HG02884 (cell line): ENCODE measurements around the gene IDH3B.
"Not testable (repeated sequence)": the region's sequence is repeated elsewhere in the genome, so short reads cannot be mapped to it uniquely, and the experiment has no call there.

Source experiments
- ATAC-seq: cut with Tn5 transposase; IDR thresholded peaks from one replicate; pipeline ENCODE4 v1.9.1; 2021; ENCODE audit warnings: mild to moderate bottlenecking, moderate library complexity; ENCODE audit not compliant: unreplicated experiment

Gene IDH3B

DNA sequence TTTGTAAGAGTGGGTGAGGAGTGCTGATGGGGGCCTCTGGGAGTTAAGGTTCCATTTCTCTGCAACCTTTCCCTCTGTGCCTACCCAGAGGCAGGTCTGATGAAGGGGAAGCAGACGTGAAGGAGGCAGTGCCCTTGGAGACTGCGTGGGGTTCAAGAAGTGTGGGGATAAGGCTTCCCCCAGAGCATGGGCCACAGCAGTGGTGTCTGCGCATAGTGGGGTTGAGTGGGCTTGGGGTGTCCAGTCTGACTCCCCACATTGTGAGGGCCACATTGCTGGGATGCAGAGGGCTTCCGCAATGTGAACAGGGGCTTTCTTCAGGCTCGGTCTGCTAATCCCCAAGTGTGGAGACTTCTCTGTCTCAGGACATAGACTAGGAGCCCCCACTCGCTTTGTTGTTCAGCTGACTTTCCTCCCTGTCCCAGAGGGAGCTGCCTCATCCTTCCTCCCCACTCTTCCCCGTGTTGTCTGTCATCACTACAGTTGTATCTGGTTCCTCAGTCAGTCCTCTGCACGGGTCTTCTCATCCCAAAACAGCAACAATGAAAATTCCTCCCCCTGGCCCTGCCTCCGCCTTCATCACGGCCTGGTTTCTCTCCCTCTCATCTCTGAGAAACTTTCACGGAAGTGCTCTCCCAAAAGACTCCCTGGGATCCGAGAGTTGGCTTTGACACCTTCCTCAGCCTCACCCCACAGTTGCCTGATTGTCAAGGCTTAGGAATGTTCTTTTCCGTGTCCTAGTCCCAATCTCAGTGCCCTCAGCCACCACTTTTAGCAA, 31.4 kb upstream of the IDH3B start:
- ATAC-seq, result no peak

DNA sequence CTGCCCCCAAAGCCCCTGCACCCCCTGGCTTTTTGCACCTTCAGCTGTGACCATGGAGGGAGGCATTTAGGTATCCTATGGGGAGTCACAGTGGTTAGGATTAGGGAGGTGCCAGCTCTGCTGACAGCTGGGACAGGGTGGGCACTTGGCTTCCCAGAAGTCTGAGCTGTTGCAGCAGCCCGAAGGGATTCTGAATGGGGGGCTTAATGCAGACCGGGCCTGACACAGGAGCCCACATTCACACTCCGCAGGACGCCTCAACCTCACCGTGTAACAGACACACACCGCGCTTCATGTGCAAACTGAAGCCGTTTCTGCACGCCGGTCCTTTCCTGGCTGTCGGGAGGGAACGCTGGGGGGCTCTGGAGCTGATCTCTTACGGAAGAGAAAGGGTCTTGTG, 30.5 kb upstream of the IDH3B start:
- no peak for ATAC-seq

DNA sequence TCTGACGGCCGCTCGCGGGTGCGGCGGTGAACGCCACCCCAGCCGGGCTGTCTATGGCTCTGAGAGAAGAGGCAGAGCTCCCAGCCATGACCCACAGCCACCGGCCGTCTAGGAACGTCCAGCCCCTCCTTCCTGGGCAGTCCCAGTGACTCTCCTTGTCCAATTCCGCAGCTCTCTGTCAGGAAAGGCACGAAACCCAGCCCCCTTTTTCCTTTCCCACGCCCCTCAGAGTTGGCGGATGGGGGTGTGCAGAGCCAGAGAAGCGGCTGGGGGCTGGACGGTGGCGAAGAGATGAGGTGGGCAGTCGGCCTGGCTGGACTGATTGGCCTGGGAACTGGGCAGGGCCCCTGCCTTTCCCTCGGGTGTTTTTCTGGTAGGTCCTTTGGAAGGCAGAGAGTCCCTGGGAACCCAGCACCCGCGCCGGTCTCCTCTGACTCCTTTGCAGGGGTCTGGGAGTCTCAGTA, 30.0 kb upstream of the IDH3B start:
- ATAC-seq, result no peak

DNA sequence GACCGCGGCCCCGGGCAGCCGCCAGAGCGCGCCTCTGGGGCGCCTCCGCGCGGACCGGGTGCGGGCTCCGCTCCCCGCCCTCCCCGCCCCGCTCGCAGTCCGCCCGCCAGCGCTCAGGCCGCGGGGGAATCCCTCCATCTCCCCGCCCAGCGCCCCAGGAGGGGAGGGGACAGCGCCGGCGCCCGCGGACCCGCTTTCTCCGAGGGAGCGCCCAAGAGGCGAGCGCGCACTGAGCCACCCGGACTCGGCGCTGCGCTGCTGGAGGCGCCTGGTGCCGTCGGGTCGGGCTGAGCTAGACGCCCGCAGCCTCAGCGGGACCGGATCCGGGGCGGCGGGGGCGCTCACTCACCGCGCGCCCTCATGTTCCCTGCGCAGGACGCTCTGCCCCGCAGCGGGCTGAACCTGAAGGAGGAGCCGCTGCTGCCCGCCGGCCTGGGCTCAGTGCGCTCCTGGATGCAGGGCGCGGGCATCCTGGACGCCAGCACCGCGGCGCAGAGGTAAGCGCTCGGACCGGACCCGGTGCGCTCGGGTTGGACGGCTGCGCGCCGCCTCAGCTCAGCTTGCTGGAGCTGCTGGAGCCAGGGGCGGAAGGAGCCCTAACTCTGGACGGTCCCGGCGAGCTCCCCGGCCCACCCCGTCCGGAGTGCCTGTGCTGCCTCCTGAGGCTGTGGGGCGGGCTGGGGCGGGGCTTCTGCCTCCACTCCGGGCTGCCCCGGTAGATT, 29.4 kb upstream of the IDH3B start:
- no peak for ATAC-seq

DNA sequence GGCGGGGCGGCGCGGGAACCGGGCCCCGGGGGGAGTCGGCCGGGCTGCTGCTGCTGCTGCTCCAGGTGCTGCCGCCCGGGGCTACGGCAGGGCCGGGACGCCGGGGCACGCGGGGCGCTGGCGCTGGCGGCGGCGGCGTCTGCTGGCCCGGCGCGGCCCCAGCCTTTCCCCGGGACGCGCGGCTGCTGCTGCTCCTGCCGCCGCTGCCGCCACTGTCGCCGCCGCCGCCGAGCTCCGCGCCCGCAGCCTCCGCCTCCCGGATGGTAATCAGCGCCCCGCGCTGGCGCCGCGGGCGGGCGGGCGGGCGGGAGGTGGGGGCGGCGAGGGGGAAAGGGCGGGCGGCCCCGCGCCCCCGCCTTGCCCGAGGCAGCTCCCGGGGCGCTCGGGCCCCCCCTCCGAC, 28.9 kb upstream of the IDH3B start:
- ATAC-seq, result no peak

DNA sequence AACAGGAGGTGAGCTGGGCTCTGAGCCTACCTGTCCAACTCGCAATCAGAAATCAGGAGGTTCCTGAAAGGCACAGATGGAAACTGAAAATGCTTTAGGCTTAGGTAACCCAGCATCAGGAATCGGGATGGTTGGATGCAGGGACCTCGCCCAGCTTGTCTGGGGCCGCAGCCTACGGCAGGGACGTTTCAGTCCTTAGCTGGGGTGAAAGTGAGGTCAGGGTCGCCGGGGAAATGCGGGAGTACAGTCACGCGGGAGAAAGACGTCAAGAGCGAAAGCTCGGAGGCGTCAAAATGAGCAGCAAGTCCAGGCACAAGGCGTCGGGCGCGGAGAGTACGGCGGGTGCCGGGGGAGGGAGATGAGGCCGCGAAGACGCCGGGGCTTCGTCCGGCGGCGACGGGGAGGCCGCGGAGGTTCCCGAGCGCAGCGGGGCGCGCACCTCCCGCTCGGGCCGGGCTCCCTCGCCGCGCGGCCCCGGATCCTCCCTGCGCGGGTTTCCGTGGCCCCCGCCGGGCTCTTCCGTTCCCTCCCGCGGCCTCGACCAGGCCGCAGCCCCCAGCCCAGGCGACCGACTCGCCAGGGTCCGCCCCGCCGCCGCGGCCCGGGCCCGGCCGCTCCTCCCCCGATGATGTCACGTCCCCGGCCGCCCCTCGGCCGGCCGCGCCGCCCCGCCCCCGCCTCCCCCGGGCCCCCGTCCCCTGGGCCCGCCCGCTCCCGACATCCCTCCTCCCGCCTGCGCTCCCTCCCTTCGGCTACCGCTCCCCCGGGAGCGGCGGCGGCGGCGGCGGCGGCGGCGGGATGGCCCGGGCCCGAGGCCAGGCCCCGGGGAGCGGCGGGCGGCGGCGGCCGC, 28.2 kb upstream of the IDH3B start, which contains the start of gene EBF4:
Gene EBF4, plus strand, starts transcription at position 745 of the 850 bp plus-strand sequence. CDS start 866 bp downstream, outside the sequence.
- ATAC-seq, result no peak

DNA sequence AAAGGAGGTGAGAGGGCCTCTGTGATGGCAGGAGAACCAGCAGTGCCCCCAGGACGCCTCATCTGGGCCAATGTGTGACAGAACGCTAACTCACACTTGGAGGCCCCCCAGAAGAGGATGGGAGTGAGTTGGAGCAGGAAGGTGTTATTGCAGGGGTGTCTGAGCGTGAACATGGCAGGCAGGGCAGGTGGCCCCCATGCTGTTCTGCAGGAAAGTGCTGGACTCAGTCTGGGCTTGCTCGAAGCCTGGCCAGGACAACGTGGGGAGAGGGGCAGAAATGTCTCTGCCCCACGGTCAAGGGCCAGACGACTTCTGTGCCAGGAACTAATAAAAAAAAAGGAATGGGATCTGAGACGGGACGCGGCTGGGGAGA, 27.6 kb upstream of the IDH3B start:
- ATAC-seq, result no peak

DNA sequence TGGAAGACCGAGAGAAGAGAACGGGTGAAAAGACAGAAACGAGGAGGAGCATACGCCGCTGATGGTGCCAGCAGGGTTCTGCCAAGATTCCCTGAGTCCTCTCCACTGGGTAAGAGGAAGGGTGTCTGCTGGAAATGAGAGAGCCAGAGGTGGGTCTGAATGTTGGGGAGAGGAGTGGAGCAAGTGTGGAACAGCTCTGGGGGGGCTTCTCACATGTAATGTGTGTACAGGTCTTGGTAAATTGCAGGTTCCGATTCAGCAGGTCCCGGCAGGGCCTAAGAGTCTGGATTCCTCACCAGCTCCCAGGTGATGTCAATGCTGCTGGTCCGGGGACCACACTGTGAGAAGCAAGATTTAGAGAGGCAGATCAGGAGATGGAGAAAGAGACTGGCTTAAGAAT, 27.1 kb upstream of the IDH3B start:
- no peak for ATAC-seq

DNA sequence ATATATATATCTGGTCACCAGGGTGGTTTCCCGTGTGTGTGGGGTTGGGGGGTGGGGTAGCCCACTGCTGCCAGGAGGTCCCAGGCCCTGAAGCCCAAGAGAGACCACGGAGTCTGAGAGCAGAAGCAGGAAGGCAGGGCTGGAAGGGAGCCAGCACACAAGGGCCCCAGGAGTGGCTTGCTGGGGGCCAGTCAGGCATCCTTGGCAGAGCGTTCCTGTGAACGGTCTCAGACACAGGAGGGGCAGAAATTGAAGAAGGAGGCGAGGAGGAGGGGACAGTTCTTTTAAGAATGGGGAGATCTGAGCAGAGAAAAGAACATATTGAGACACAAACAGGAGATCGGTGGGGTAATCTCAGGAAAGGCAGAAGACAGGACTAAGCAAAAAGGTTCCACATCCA, 26.7 kb upstream of the IDH3B start:
- no peak for ATAC-seq

DNA sequence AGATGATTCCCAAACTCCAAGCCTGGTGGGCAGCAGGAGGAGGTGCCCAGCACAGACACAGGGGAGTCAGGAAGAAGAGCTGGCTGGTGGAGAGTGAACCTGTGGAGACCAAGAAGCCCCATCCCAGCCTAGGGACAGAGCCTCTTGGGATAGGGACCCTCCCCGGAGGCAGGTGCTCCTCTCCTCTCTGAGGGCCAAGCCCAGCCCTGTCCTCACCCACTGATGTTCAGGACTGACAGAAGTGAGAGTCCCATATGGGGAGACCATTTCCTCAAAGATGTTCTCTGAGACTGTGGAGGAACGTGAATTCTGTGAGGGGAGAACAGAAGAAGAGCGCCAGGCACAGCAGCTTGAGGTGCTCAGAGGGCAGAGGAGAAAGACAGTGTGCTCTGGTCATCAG, 26.2 kb upstream of the IDH3B start:
- ATAC-seq, result no peak

DNA sequence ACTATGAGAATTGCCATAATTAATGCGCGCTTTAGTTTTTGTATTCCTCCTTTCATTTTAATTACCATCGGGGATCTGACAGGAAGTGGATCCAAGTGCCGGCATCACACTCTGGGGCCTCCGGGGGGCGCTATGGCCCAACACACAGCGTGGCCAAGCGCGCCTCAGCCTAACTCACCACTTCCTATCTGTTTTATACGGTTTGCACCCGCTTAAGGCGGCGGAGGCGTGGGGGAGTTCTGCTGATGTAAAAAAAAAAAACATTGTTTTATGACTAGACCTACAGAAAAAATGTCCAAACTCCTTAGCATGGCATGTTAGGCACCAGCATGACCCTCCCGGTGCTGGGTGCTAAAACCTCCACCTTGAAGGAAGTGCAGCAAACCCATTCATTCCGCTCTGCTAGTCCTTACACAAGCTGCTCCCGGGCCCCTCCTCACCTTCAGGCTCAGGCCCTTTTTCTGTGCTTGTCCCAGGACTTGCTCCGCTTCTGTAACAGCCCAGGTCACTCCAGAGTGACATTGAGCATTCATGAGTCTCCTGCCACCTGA, 24.1 kb upstream of the IDH3B start:
- no peak for ATAC-seq

DNA sequence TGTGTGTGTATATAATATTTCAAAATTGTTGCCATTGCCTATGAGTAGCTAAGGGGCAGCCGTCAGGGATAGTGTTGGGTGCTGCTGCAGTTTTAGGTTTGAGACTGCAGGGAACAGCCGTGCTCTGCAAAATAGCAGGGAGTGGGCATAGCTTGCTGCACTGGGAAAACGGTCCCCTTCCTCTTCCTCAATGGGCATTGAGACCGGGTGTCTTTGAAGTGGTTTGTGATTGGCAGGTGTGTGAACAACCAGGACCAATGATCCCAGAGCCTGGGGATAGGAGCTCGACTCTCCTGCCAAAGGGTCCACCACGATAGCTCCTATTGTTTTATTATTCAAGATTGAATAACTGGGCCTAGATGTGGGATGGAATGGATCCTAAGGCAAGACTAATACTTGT, 23.5 kb upstream of the IDH3B start:
- no peak for ATAC-seq

DNA sequence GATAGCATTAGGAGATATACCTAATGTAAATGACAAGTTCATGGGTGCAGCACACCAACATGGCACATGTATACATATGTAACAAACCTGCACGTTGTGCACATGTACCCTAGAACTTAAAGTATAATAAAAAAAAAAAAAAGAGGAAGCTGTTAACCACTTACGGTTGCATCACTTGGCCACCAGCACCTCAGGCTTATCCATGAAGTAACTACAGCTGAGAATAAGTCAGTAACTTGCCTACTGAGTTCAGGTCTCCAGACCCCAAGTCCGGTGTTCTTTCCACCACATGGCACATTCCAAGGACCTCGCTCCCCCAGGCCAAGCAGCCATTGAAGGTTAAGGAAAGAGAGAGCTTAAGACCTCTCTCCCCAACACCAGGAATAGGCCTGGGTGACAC, 20.8 kb upstream of the IDH3B start:
- not testable (repeated sequence) for ATAC-seq

DNA sequence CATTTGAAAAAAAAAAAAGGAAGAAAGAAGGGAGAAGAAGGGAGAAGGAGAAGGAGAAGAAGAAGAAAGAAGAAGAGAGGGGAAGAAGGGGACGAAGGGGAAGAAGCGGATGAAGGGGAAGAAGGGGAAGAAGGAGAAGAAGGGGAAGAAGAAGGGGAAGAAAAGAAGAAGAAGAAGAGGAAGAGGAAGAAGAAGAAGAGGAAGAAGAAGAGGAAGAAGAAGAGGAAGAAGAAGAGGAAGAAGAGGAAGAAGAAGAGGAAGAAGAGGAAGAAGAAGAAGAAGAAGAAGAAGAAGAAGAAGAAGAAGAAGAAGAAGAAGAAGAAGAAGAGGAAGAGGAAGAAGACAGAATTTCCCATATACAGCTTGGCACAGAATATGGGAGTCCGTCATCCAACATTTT, 18.0 kb upstream of the IDH3B start:
- not testable (repeated sequence) for ATAC-seq

DNA sequence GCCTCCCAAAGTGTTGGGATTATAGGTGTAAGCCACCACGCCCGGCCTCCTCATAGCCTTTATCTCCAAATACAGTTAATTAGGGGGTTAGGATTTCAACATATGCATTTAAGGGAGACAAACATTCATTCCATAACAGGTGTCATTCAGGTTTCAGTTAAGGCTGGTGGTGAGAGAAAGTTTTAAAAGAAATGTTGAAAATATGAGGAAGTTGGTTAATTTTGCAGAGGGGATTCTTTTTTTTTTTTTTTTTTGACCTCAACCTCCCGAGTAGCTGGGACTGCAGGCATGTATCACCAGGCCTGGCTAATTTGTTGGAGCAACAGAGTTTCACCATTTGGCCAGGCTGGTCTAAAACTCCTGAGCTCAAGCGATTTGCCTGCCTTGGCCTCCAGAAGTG, 16.0 kb upstream of the IDH3B start:
- no peak for ATAC-seq

DNA sequence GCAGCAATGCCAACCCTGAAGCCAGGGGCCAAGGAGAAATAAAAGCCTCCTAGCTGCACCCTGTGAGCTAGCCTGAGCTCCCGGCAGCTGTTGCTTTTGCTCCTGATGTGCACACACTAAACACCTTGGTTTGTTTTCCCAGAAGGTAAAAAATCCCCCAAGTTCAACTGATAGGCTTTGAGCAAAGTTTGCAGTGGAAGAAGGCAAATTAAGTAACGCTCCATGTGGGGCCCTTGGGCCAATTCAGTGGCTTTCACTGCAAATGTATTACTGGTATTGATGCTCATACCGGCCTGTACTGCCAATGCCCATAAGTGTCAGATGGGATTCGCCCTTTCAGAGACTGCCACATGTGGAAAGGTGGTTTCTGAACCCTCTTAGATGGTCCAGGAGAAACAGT, 9.4 kb upstream of the IDH3B start:
- ATAC-seq, result no peak

DNA sequence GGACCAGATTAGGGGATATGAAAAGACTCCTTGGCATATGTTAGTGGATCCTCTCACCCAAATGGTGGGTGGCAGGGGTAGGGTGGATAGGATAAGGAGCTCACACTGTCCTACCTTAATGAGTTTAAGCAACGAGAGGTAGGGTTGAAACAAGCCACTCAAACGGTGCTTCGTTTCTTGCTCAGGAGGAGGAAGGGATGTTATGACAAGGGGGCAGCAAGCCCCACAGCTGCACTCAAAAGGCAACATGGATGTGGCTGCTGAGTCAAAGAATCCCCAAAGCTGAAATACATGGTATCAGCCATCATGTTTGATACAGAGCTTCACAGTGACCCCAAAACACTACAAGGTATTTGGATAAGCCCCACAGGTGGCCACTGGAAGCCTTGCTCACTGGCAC, 8.4 kb upstream of the IDH3B start:
- ATAC-seq, result no peak

DNA sequence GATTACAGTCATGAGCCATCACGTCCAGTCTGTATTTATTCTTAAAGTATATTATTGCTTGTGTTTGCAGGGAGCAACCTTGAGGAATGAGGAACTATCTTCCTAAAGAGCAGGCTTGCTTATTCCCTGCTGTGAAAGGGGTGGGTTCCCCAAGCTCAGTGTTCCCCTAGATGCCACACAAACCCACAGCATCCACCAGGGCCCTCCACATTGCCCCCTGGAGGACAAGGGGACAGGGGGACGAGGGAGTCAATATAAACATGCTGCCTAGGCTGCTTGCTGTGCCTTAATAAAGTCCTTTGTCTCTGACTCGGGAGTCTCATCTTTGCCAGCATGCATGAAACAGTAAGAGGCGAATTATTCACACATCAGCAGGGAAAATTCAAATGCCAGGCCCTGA, 8.0 kb upstream of the IDH3B start:
- ATAC-seq, result no peak

DNA sequence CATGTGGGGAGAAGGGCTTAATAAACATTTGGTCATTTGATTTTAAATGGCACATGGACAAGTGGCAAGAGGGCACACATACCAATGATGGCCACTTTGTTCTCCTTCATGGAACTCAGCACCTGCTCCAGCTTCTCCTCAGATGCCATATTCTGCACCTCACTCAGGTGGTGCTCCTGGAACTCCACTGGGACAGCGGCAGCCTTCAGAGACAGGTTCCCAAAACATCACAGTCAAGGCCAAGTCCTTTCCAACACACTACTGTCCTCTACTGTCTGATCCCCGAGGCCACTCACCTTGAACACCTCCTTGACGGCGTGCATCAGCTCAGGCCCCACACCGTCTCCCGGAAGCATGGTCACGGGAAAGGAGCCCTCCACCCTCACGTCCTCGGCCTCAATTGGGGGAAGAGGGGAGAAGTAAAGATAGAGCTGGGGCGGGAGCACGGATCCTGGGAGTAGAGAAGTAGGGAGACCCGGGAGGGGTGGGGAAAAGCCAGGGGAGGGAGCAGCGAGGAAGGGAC, 591 bp downstream of the IDH3B start:
- no peak for ATAC-seq

DNA sequence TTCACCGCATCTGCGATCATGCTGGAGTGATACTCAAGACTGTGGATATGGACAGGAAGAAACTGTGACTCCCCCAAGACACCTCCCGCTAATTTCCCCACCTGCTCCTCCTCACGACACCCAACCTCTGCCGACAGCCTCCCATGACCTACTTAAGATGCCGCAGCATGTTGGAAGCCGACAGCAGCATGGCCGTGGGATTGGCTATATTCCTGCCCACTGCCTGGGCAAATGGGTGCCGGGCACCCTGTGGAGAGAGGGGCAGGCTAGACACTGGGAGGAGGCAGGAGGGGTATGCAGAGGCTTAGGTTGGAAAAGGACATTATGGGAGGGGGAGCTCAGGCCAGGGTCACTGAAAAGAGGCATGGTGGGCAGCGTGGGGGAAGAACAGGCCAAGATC, 4.5 kb downstream of the IDH3B start:
- no peak for ATAC-seq
